ENCODE measurements around the gene ANKRD28. TPM values are rescaled to one million over a fixed set of nuclear protein-coding genes. Genes with fewer than 3 reads are reported as not detected.

Gene ANKRD28
- total and polyA plus RNA-seq, 2 experiments from 2014 or later: 15.2 to 61.3 TPM

DNA sequence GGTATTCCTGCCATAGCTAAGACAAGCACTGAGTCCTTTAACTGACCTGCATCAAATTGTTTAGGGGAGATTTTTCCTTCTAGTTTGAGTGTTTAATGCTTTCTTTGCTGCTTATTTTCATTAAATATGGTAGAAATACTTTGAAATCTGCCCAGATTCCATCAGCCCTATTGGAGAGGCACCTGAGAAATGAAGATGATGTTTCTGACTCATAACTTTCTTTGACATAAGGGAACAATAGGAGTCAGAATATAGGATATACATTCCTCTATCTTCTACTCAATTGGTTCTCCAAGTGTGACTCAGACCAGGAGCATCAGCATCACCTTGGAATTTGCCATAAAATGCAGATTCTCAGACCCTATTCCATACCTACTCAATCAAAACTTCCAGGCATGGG is 168.8 kb downstream of the ANKRD28 start:
- Histone ChIP-seq H3K9me2 (ENCODE audit: insufficient read depth) (no peaks in the 10 kb centered on the region), H3K27me3 (ENCODE audit: insufficient read depth) (no peaks in the 10 kb centered on the region), H2AFZ (no peak overlapping the region), H3F3A (replicated peaks; ENCODE audit: low read depth) (no peaks in the 10 kb centered on the region), H3K4me2 (no peak overlapping the region), H3K36me3 (ENCODE audit: insufficient read depth) (no peaks in the 10 kb centered on the region), H3K79me2 (replicated peaks; ENCODE audit: insufficient read depth) (no peaks in the 10 kb centered on the region; the same call in 1 of the 2 replicates), H3K4me3 (no peak overlapping the region), H3K4me1 (ENCODE audit: insufficient read depth) (peaks cover 36% of the 10 kb centered on the region), H4K20me1 (replicated peaks; ENCODE audit: insufficient read depth) (no peaks in the 10 kb centered on the region), H3K27ac (ENCODE audit: low read depth) (no peak overlapping the region)
- DNase-seq (ENCODE audit: low spot score): no peak
- Mint-ChIP-seq H3K9me3 (no peaks in the 10 kb centered on the region), H3K4me3 (no peak overlapping the region), H3K4me1 (peaks cover 41% of the 10 kb centered on the region), H3K27ac (no peak overlapping the region), H3K36me3 (ENCODE audit: low read depth) (no peaks in the 10 kb centered on the region), H3K27me3 (ENCODE audit: insufficient read depth, low read depth, poor library complexity) (peaks cover 5% of the 10 kb centered on the region)
- ATAC-seq: no peak
- TF ChIP-seq, protein P1, sequence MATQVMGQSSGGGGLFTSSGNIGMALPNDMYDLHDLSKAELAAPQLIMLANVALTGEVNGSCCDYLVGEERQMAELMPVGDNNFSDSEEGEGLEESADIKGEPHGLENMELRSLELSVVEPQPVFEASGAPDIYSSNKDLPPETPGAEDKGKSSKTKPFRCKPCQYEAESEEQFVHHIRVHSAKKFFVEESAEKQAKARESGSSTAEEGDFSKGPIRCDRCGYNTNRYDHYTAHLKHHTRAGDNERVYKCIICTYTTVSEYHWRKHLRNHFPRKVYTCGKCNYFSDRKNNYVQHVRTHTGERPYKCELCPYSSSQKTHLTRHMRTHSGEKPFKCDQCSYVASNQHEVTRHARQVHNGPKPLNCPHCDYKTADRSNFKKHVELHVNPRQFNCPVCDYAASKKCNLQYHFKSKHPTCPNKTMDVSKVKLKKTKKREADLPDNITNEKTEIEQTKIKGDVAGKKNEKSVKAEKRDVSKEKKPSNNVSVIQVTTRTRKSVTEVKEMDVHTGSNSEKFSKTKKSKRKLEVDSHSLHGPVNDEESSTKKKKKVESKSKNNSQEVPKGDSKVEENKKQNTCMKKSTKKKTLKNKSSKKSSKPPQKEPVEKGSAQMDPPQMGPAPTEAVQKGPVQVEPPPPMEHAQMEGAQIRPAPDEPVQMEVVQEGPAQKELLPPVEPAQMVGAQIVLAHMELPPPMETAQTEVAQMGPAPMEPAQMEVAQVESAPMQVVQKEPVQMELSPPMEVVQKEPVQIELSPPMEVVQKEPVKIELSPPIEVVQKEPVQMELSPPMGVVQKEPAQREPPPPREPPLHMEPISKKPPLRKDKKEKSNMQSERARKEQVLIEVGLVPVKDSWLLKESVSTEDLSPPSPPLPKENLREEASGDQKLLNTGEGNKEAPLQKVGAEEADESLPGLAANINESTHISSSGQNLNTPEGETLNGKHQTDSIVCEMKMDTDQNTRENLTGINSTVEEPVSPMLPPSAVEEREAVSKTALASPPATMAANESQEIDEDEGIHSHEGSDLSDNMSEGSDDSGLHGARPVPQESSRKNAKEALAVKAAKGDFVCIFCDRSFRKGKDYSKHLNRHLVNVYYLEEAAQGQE (IDR thresholded peaks at IDR 0.05; ENCODE audit: unreplicated experiment): no peak
- TF ChIP-seq STAT1 (IDR thresholded peaks at IDR 0.05; ENCODE audit: unreplicated experiment): no peak
- TF ChIP-seq ZNF331 (CRISPR knock-in tag; IDR thresholded peaks at IDR 0.05; ENCODE audit: low read depth): no peak
- no peak for TF ChIP-seq NANOG (IDR thresholded peaks at IDR 0.05; ENCODE audit: borderline replicate concordance)
- TF ChIP-seq EZH2phosphoT487 (IDR thresholded peaks at IDR 0.05; ENCODE audit: unreplicated experiment): no peak
- TF ChIP-seq ZNF114 (CRISPR knock-in tag; IDR thresholded peaks at IDR 0.05): no peak
- TF ChIP-seq POLR2AphosphoS5 (IDR thresholded peaks at IDR 0.05; ENCODE audit: low read depth): no peak
- TF ChIP-seq, protein P2, sequence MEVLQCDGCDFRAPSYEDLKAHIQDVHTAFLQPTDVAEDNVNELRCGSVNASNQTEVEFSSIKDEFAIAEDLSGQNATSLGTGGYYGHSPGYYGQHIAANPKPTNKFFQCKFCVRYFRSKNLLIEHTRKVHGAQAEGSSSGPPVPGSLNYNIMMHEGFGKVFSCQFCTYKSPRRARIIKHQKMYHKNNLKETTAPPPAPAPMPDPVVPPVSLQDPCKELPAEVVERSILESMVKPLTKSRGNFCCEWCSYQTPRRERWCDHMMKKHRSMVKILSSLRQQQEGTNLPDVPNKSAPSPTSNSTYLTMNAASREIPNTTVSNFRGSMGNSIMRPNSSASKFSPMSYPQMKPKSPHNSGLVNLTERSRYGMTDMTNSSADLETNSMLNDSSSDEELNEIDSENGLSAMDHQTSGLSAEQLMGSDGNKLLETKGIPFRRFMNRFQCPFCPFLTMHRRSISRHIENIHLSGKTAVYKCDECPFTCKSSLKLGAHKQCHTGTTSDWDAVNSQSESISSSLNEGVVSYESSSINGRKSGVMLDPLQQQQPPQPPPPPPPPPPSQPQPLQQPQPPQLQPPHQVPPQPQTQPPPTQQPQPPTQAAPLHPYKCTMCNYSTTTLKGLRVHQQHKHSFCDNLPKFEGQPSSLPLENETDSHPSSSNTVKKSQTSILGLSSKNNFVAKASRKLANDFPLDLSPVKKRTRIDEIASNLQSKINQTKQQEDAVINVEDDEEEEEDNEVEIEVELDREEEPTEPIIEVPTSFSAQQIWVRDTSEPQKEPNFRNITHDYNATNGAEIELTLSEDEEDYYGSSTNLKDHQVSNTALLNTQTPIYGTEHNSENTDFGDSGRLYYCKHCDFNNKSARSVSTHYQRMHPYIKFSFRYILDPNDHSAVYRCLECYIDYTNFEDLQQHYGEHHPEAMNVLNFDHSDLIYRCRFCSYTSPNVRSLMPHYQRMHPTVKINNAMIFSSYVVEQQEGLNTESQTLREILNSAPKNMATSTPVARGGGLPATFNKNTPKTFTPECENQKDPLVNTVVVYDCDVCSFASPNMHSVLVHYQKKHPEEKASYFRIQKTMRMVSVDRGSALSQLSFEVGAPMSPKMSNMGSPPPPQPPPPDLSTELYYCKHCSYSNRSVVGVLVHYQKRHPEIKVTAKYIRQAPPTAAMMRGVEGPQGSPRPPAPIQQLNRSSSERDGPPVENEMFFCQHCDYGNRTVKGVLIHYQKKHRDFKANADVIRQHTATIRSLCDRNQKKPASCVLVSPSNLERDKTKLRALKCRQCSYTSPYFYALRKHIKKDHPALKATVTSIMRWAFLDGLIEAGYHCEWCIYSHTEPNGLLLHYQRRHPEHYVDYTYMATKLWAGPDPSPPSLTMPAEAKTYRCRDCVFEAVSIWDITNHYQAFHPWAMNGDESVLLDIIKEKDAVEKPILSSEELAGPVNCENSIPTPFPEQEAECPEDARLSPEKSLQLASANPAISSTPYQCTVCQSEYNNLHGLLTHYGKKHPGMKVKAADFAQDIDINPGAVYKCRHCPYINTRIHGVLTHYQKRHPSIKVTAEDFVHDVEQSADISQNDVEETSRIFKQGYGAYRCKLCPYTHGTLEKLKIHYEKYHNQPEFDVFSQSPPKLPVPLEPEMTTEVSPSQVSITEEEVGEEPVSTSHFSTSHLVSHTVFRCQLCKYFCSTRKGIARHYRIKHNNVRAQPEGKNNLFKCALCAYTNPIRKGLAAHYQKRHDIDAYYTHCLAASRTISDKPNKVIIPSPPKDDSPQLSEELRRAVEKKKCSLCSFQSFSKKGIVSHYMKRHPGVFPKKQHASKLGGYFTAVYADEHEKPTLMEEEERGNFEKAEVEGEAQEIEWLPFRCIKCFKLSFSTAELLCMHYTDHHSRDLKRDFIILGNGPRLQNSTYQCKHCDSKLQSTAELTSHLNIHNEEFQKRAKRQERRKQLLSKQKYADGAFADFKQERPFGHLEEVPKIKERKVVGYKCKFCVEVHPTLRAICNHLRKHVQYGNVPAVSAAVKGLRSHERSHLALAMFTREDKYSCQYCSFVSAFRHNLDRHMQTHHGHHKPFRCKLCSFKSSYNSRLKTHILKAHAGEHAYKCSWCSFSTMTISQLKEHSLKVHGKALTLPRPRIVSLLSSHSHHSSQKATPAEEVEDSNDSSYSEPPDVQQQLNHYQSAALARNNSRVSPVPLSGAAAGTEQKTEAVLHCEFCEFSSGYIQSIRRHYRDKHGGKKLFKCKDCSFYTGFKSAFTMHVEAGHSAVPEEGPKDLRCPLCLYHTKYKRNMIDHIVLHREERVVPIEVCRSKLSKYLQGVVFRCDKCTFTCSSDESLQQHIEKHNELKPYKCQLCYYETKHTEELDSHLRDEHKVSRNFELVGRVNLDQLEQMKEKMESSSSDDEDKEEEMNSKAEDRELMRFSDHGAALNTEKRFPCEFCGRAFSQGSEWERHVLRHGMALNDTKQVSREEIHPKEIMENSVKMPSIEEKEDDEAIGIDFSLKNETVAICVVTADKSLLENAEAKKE (CRISPR knock-in tag; IDR thresholded peaks at IDR 0.05): no peak
- TF ChIP-seq, protein P3, sequence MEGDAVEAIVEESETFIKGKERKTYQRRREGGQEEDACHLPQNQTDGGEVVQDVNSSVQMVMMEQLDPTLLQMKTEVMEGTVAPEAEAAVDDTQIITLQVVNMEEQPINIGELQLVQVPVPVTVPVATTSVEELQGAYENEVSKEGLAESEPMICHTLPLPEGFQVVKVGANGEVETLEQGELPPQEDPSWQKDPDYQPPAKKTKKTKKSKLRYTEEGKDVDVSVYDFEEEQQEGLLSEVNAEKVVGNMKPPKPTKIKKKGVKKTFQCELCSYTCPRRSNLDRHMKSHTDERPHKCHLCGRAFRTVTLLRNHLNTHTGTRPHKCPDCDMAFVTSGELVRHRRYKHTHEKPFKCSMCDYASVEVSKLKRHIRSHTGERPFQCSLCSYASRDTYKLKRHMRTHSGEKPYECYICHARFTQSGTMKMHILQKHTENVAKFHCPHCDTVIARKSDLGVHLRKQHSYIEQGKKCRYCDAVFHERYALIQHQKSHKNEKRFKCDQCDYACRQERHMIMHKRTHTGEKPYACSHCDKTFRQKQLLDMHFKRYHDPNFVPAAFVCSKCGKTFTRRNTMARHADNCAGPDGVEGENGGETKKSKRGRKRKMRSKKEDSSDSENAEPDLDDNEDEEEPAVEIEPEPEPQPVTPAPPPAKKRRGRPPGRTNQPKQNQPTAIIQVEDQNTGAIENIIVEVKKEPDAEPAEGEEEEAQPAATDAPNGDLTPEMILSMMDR (conservative IDR thresholded peaks at IDR 0.05; ENCODE audit: low read depth in 2 of 2): no peak
- TF ChIP-seq EZH2 (IDR thresholded peaks at IDR 0.05; ENCODE audit: low read depth, unreplicated experiment): no peak
- TF ChIP-seq CREB1 (CRISPR knock-in tag; IDR thresholded peaks at IDR 0.05; ENCODE audit: low read depth): no peak
- TF ChIP-seq, protein P4, sequence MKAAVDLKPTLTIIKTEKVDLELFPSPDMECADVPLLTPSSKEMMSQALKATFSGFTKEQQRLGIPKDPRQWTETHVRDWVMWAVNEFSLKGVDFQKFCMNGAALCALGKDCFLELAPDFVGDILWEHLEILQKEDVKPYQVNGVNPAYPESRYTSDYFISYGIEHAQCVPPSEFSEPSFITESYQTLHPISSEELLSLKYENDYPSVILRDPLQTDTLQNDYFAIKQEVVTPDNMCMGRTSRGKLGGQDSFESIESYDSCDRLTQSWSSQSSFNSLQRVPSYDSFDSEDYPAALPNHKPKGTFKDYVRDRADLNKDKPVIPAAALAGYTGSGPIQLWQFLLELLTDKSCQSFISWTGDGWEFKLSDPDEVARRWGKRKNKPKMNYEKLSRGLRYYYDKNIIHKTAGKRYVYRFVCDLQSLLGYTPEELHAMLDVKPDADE (IDR thresholded peaks at IDR 0.05): no peak
- no peak for TF ChIP-seq JUNB (IDR thresholded peaks at IDR 0.05; ENCODE audit: unreplicated experiment)
